ENCODE data around the gene TSPAN15.

The TSPAN15 gene

GRCh38 chr10:69415951-69416350 lies 35.3 kb upstream of the TSPAN15 start:
- Histone ChIP-seq H3K4me3 (ENCODE audit: low read depth, low read length) (no peak overlapping the region), H3K27me3 (ENCODE audit: control insufficient read depth, insufficient read depth, low read length) (no peaks in the 10 kb centered on the region), H2AFZ (no peak overlapping the region), H3K4me1 (no peaks in the 10 kb centered on the region), H3K36me3 (ENCODE audit: control insufficient read depth, insufficient read depth, low read length) (no peaks in the 10 kb centered on the region), H3K27ac (no peak overlapping the region), H3K9me3 (ENCODE audit: control insufficient read depth, low read length) (no peaks in the 10 kb centered on the region), H3K4me2 (ENCODE audit: low read length) (no peak overlapping the region), H3K9ac (no peak overlapping the region), H3K79me2 (no peaks in the 10 kb centered on the region)
- no peak for TF ChIP-seq CTCF (IDR thresholded peaks at IDR 0.05)

GRCh38 chr10:69416695-69417094 lies 34.6 kb upstream of the TSPAN15 start, which contains the start of gene TACR2:
TACR2 (minus strand) TSS chr10:69416918; CDS start chr10:69416323, 595 bp downstream.
- Histone ChIP-seq H3K4me1 (no peaks in the 10 kb centered on the region), H3K27ac (no peak within 1 kb of the TSS), H3K4me2 (ENCODE audit: low read length) (no peak within 1 kb of the TSS), H3K9ac (no peak within 1 kb of the TSS), H3K27me3 (ENCODE audit: control insufficient read depth, insufficient read depth, low read length) (no peaks in the 10 kb centered on the region), H3K79me2 (no peaks in the 10 kb centered on the region), H3K4me3 (ENCODE audit: low read depth, low read length) (no peak within 1 kb of the TSS), H2AFZ (no peak within 1 kb of the TSS), H3K9me3 (ENCODE audit: control insufficient read depth, low read length) (no peaks in the 10 kb centered on the region), H3K36me3 (ENCODE audit: control insufficient read depth, insufficient read depth, low read length) (no peaks in the 10 kb centered on the region)
- TF ChIP-seq CTCF (IDR thresholded peaks at IDR 0.05): no peak

GRCh38 chr10:69417542-69417941 lies 33.7 kb upstream of the TSPAN15 start:
- Histone ChIP-seq H3K9me3 (ENCODE audit: control insufficient read depth, low read length) (no peaks in the 10 kb centered on the region), H2AFZ (no peak overlapping the region), H3K27ac (no peak overlapping the region), H3K4me1 (no peaks in the 10 kb centered on the region), H3K79me2 (no peaks in the 10 kb centered on the region), H3K4me2 (ENCODE audit: low read length) (no peak overlapping the region), H3K4me3 (ENCODE audit: low read depth, low read length) (no peak overlapping the region), H3K36me3 (ENCODE audit: control insufficient read depth, insufficient read depth, low read length) (no peaks in the 10 kb centered on the region), H3K27me3 (ENCODE audit: control insufficient read depth, insufficient read depth, low read length) (no peaks in the 10 kb centered on the region), H3K9ac (no peak overlapping the region)
- TF ChIP-seq CTCF (IDR thresholded peaks at IDR 0.05): no peak

- no peaks in the 10 kb centered on the region for H3K4me1 ChIP-seq
- H3K27ac ChIP-seq: no peak overlapping the region
- no peak overlapping the region for H3K4me3 ChIP-seq (ENCODE audit: low read depth, low read length)
These were observed 33.1 kb upstream of the TSPAN15 start for GRCh38 chr10:69418052-69418752.

More at GRCh38 chr10:69418052-69418752, 33.1 kb upstream of the TSPAN15 start:
- Histone ChIP-seq H3K79me2 (no peaks in the 10 kb centered on the region), H3K36me3 (ENCODE audit: control insufficient read depth, insufficient read depth, low read length) (no peaks in the 10 kb centered on the region), H3K27me3 (ENCODE audit: control insufficient read depth, insufficient read depth, low read length) (no peaks in the 10 kb centered on the region), H3K9ac (no peak overlapping the region), H3K4me2 (ENCODE audit: low read length) (no peak overlapping the region), H3K9me3 (ENCODE audit: control insufficient read depth, low read length) (no peaks in the 10 kb centered on the region), H2AFZ (no peak overlapping the region)
- TF ChIP-seq CTCF (IDR thresholded peaks at IDR 0.05): no peak

Data from parathyroid adenoma (tissue), 2 donors.